Fibroblast of lung (primary cell): ENCODE data around the gene CCND3. TPM values are rescaled to one million over a fixed set of nuclear protein-coding genes. Genes with fewer than 3 reads are reported as not detected.

Experiments
- DNase-seq, 2 donors: peaks; one replicate each; pipeline versions ENCODE4 v3.0.0 to v3.0.0-alpha.2; 2010; ENCODE audit warnings: low read depth in 2 of 2
- H2AFZ ChIP-seq: 2 replicates; pipeline ENCODE4 v1.5.1; 2012; ENCODE audit warnings: low read length, control low read depth, inconsistent platforms
- H3K27ac ChIP-seq: 2 replicates; pipeline ENCODE4 v1.5.1; 2011; ENCODE audit warnings: low read length, control low read depth; ENCODE audit not compliant: insufficient read depth
- H3K27me3 ChIP-seq: 2 replicates; pipeline ENCODE4 v1.5.1; 2011; ENCODE audit warnings: mild to moderate bottlenecking, low read length; ENCODE audit not compliant: control insufficient read depth, insufficient read depth
- H3K36me3 ChIP-seq: 2 replicates; pipeline ENCODE4 v1.5.1; 2011; ENCODE audit warnings: low read length; ENCODE audit not compliant: control insufficient read depth, insufficient read depth
- H3K4me1 ChIP-seq: 2 replicates; pipeline ENCODE4 v1.5.1; 2011; ENCODE audit warnings: low read length; ENCODE audit not compliant: control insufficient read depth, insufficient read depth; ENCODE audit errors: extremely low read depth
- H3K4me2 ChIP-seq: 2 replicates; pipeline ENCODE4 v1.5.1; 2011; ENCODE audit warnings: low read length, control low read depth; ENCODE audit not compliant: insufficient read depth; ENCODE audit errors: extremely low read depth
- H3K4me3 ChIP-seq, 4 experiments: fragments of 200-600 bp in 1 of 4; sonication (generic) in 1 of 4; replicated peaks in 1 of 4; 2 replicates each; pipeline ENCODE4 v1.5.1; 2011 to 2016; ENCODE audit warnings: low read length in 4 of 4, low read depth in 3 of 4, mild to moderate bottlenecking in 3 of 4, control low read depth in 2 of 4, inconsistent platforms in 1 of 4, mixed read lengths in 1 of 4; ENCODE audit not compliant: insufficient read depth in 1 of 4; ENCODE audit errors: control extremely low read depth in 1 of 4
- H3K79me2 ChIP-seq: 2 replicates; pipeline ENCODE4 v1.5.1; 2012; ENCODE audit warnings: mild to moderate bottlenecking, low read length, inconsistent platforms; ENCODE audit not compliant: control insufficient read depth, insufficient read depth
- H3K9ac ChIP-seq: 2 replicates; pipeline ENCODE4 v1.5.1; 2011; ENCODE audit warnings: mild to moderate bottlenecking, low read length, control low read depth; ENCODE audit not compliant: insufficient read depth
- H3K9me3 ChIP-seq: 2 replicates; pipeline ENCODE4 v1.5.1; 2012; ENCODE audit warnings: low read depth, low read length; ENCODE audit not compliant: control insufficient read depth, insufficient read depth
- H4K20me1 ChIP-seq: 2 replicates; pipeline ENCODE4 v1.5.1; 2011; ENCODE audit warnings: low read length; ENCODE audit not compliant: control insufficient read depth, insufficient read depth; ENCODE audit errors: extremely low read depth
- CTCF ChIP-seq, 2 donors: IDR thresholded peaks in 1 of 2; conservative IDR thresholded peaks in 1 of 2; 1 replicate in 1 of 2; 2 replicates in 1 of 2; pipeline ENCODE4 v1.5.1; 2011 to 2012; ENCODE audit warnings: low read length in 2 of 2, control low read depth in 1 of 2, inconsistent platforms in 1 of 2, low read depth in 1 of 2, mild to moderate bottlenecking in 1 of 2
- EZH2 ChIP-seq: IDR thresholded peaks from 2 replicates; pipeline ENCODE4 v1.5.1; 2012; ENCODE audit warnings: low read length, control low read depth, mild to moderate bottlenecking; ENCODE audit errors: missing control alignments
- polyA plus RNA-seq, 2 donors: library from polyadenylated mRNA; depleted of rRNA in 1 of 2; stranded (reverse) in 1 of 2; unstranded in 1 of 2; fragments of >200 nt; gene quantifications; 2 replicates each; pipeline ENCODE4 v1.2.1, GENCODE V29; 2011 to 2012; ENCODE audit warnings: missing spikeins in 1 of 2
- total RNA-seq: library from RNA; depleted of rRNA; stranded (reverse); fragments of >200 nt; gene quantifications from 2 replicates; pipeline ENCODE4 v1.2.1, GENCODE V29; 2014

The CCND3 gene
- total and polyA plus RNA-seq, 2 donors (not counting 1 experiment from before 2014, with no cell fraction given): 15.0 to 29.6 TPM

- Histone ChIP-seq H3K27ac (no peak overlapping the region), H3K4me3 (no peak overlapping the region), H3K4me2 (no peak overlapping the region), H3K27me3 (no peaks in the 10 kb centered on the region), H4K20me1 (no peaks in the 10 kb centered on the region), H3K36me3 (peaks cover 12% of the 10 kb centered on the region), H3K9ac (no peak overlapping the region), H3K9me3 (no peaks in the 10 kb centered on the region), H3K79me2 (peaks cover 3% of the 10 kb centered on the region), H2AFZ (no peak overlapping the region), H3K4me1 (no peaks in the 10 kb centered on the region)
- no peak for DNase-seq
- TF ChIP-seq CTCF (conservative IDR thresholded peaks at IDR 0.05 in 1 of 2, IDR thresholded peaks at IDR 0.05 in 1 of 2; ENCODE audit: low read depth in 1 of 2, low read length in 2 of 2) (no peak), EZH2 (no peak)
These were observed 31.9 kb downstream of the CCND3 start for GRCh38 chr6:41909727-41910126.

GRCh38 chr6:41901882-41902519, 39.6 kb downstream of the CCND3 start:
- H3K79me2 ChIP-seq: no peaks in the 10 kb centered on the region
- TF ChIP-seq CTCF (conservative IDR thresholded peaks at IDR 0.05 in 1 of 2, IDR thresholded peaks at IDR 0.05 in 1 of 2; ENCODE audit: low read depth in 1 of 2, low read length in 2 of 2) (peak in 1 of 2 donors; percentile 46), EZH2 (no peak)
- no peak overlapping the region for H3K4me2 ChIP-seq
- H3K27me3 ChIP-seq: no peaks in the 10 kb centered on the region
- no peak overlapping the region for H3K27ac ChIP-seq
- H2AFZ ChIP-seq: no peak overlapping the region
- DNase-seq: peak in 1 of 2 donors; percentile 39
- no peak overlapping the region for H3K9ac ChIP-seq
- no peak overlapping the region for H3K4me3 ChIP-seq
- no peaks in the 10 kb centered on the region for H3K9me3 ChIP-seq
- no peaks in the 10 kb centered on the region for H3K4me1 ChIP-seq
- H3K36me3 ChIP-seq: peaks cover 3% of the 10 kb centered on the region
- H4K20me1 ChIP-seq: no peaks in the 10 kb centered on the region

GRCh38 chr6:41900861-41901260, 40.7 kb downstream of the CCND3 start:
- DNase-seq: no peak
- Histone ChIP-seq H3K27ac (no peak overlapping the region), H3K79me2 (no peaks in the 10 kb centered on the region), H3K27me3 (no peaks in the 10 kb centered on the region), H3K4me1 (peaks cover 2% of the 10 kb centered on the region), H2AFZ (no peak overlapping the region), H3K4me2 (no peak overlapping the region), H3K4me3 (no peak overlapping the region), H3K36me3 (no peaks in the 10 kb centered on the region), H3K9me3 (no peaks in the 10 kb centered on the region), H4K20me1 (no peaks in the 10 kb centered on the region), H3K9ac (no peak overlapping the region)
- TF ChIP-seq CTCF (conservative IDR thresholded peaks at IDR 0.05 in 1 of 2, IDR thresholded peaks at IDR 0.05 in 1 of 2; ENCODE audit: low read depth in 1 of 2, low read length in 2 of 2) (no peak), EZH2 (no peak)
